Suppressor macrophage treated with lipopolysaccharide for 1 hour (primary cell): Measurements from ENCODE around the gene CRACR2A.

ENCODE experiments used
- DNase-seq, 3 donors: peaks; one replicate each; pipeline ENCODE4 v3.0.0-alpha.2; 2020 to 2022

Gene CRACR2A

DNA sequence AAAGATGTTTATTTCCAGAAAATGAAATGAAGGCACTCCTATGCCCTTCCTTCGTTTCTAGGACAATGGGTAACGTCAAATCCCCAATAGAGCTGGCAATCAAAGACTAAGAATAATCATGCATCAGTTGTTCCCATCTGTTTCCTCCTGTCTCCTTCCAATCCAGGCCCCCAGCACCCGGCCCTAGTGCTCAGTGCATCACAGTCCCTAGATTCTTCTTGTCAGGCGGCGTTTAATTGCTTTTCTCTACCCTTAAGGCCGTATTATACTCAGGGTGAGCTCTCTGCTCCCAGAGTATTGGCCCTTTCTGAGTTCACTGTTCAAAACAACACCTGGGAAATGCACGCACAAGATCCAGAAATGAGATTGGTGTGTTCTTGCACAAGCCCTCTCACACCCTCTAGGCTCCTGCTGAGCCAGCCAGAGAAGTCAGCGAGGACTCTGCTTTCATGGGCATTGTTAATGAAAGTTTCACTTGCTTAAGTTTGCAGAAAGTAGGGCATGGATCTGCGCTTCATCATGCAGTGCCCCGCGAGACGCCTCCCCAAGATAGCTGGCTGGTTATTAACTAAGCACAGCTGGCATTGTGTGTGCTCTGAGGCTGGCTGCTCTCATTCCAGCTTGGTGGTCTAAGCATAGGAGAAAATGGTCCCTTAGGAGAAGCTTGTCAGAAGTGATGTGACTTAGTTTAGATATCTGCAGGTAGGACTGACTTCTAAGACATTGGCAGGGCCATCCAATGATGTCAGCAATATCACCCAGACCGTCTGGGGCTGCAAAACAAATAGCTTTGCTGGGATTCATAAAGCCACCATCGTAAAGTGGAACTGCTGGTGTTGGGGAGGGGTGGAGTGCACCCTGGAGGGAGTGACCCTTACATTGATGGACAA, 28.7 kb downstream of the CRACR2A start:
- no peak for DNase-seq

DNA sequence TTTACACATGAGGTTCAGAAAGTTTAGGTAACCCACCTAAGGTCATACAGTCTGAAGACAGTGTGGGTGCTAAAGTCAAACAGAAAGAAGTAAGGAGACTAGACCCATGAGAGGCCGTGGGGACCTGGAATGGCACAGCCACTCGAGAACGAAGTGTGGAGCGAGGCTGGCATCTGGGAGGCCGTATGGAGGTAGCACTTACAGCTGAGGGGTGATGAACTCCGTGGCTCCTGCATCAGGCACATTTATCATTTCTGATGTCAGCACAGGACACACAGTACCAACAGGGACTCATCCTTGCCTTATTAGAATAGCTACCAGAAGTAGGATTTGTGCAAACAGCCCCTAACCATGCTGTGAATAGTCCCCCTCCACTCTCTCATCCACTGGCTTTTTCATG, 30.5 kb downstream of the CRACR2A start:
- DNase-seq, result no peak

DNA sequence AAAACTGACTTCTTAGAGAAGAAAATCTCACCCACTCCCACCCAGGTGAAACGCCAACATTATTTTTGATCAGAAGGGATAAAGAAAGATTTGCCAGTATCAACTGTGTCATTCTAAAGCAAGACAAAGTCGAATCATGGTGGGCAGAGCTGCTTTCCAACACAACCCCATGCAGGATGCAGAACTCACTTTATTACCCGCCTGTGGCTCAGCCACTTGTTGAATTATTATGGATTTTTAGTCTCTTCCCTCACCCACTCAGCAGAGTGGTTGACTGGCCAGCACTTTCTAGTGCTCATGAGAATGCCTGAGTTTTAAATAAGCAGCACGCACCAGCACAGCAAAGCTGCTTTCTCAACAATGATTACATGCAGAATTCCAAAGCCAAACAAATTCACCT, 32.1 kb downstream of the CRACR2A start:
- no peak for DNase-seq

DNA sequence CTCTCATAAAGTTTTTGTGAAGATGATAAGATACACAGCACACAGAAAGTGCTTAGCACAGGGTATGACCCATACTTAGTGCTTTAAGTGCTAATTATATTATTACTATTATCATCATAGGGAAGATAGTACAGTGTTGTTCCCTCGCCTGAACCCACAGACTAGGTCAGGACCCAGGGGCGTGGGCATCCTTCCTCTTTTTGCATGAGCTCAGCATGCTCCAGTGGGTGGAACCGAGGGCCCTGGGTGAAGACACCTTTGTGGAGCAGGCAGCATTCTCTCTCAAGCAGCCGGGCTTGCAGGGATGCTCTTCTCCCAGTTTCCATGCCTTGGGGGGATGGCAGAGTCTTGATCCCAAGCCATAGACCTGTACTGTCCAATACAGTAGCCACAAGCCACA, 34.8 kb downstream of the CRACR2A start:
- DNase-seq, result peak; percentile 76 to 84 (median 80)

DNA sequence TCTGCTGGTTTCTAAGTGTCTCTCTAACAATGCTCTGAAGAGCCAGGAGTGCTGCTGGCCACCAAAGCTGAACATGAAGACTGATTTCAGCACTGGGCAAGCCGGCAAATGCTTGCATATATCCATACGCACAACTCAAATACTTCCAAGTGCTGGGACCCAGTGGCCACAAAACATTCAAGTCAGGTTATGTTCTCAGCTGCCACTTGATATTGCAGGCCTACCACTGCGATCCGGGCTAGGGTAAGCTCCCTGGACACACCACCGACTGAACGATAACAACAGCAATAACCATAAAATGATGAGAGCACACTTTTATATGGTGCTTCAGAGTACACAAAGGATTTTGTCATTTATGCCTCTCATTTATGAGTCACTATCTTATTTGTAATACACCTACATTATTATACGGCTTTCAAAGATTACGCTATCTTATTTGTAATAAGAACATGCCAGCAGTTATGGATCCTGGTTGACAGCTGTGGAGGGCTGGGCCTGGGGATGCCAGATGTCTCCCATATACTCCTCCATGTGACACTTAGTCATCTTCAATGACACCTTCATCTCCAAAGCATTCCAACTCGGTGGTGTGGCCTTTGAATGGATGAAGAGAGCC, 35.5 kb downstream of the CRACR2A start:
- no peak for DNase-seq

DNA sequence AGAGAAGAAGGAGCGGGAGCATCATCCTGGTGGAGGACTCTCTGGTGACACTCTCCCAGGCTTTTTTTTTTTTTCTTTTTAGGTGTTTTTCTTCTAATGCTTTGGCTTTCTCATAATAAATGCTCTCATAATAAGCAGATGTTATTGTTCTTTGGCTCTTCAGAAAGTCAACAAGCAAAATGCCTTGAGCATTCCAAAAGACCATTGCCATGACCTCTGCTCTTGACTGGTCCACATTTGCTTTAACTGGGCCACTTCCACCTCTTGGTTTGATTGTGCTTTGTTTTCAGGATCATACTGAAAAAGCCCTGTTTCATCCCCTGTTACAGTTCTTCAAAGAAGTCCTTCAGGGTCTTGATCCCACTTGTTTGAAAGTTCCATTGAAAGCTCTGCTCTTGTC, 36.9 kb downstream of the CRACR2A start:
- DNase-seq, result no peak

DNA sequence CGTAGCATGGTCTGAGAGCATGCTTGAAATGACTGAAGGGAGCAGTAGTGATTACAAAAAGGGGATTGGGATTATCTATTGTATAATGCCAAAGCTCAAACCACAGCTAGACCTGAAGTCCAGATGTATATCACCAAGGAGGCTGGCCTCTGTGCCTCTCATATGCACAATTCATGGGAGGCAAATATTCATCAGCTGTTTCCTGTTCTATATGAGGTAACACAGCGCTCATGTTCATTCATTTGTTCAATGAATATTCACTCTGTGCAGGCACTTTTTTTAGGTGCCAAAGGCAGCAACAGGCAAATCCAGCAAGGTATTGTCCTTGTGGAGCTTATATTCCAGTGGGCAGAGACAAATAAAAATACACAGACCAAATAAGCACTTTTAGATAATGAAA, 39.0 kb downstream of the CRACR2A start:
- DNase-seq, result no peak

DNA sequence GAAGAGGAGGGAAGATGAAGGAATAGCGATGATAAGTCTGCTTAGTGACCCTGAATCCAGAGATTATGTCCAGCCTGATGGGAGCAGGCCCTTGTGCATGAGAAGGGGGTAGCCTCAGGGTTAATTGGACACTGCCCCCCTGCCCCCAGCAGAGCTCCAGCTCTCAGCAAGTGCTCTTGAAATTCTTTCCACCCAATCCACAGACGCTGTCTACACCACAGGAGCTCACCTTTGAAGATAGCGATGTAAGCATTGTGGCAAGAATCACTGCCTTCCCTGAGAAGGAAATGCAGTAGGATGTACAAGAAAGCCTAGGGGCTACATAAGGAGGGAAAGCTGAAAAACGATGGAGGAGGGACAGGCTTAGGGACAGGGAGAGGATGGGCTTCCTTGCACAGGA, 39.4 kb downstream of the CRACR2A start:
- no peak for DNase-seq

DNA sequence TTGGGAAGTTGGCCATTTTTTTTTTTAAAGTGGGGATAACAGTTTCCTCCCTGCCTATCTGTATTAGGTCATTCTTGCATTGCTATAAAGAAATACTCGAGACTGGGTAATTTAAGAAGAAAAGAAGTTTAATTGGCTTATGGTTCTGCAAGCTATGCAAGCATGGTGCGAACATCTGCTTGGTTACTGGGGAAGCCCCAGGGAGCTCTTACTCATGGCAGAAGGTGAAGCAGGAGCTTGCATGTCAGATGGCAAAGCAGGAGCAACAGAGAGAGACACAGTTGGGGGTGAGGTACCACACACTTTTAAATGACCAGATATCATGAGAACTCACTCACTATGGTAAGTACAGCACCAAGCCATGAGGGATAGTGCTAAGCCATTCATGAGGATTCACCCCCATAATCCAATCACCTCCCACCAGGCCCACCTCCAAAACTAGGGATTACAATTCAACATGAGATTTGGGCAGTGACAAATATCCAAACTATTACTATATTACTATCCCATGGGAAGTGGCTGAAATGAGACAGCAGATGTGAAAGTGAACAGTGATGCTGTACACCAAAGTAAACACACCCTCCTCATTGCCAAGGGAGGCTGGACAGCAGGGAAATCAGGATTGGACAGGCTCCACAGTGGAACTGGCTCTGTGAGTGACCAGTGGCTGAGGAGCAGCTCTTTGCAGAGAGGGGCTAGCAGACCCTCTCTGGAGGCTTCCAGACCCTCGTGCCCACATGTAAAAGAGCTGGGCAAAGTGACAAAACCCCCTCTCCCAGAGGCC, 40.5 kb downstream of the CRACR2A start:
- DNase-seq, result no peak

DNA sequence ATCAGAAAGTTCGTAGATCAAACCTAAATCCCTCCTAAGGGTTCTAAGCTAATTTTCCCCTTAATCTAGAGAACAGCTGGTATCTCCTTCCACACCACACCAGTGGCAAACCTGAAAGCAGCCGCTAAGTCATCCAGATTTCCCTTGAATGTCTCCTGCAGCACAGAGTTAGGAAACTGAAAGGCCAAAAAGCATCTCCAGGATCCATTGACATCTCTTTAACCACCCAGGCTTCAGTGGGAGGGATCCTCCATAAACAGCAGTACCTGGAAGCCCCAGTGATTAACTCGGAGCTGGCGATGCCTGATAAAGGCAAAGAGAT, 47.6 kb downstream of the CRACR2A start:
- DNase-seq, result no peak

DNA sequence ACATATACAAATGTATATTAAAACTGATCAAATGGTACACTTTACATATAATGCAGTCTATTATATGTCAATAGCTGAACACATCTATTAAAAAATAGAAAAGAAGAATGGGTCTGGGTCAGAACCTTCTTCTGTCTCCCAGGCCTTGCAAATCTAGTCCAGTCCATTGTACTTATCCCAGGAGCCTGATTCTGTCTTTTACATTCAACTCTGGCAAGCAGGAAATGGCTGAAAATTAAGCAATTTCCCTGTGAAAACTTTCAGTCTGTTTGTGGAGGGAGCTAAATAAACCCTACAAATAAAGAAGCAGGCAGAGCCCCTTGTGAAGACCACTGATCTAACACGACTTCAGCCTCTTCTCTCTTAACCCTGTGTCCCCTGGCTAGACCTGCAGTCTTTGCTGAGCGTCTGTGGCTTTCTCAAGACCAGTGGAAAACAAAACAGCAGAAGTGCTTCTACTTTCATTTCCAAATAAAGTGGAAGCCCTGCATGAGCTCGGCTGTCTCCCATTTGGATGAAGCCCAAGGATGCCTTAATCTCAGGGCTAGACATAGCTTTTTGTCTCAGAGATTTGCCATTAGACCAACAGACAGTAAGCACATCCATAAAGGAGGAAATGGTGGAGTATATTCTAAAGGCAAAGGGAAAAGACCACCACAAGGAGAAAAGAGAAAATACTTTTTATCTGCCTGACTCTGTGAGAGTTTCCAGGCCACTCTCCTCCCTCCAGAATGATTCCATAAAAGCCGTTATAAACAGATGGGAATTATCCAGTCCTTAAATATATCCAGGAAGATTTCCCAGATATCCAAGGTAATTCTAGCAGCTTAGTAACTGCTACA, 48.2 kb downstream of the CRACR2A start:
- peak; percentile 28 to 47 (median 40) for DNase-seq

DNA sequence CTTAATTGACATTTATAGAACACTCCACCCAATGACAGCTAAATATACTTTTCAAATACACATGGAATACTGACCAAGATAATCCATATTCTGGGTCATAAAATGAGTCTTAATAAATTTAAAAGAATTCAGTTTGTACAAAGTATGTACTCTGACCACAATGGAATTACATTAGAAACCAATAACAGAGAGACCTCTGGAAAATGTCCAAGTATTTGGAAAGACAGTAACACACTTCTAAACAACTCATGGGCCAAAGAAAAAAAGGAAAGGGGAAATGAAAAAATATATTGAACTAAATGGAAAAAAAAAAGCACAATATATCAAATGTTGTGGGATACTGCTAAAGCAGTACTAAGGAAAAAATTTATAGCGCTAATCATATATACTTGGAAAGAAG, 52.0 kb downstream of the CRACR2A start:
- no peak for DNase-seq

DNA sequence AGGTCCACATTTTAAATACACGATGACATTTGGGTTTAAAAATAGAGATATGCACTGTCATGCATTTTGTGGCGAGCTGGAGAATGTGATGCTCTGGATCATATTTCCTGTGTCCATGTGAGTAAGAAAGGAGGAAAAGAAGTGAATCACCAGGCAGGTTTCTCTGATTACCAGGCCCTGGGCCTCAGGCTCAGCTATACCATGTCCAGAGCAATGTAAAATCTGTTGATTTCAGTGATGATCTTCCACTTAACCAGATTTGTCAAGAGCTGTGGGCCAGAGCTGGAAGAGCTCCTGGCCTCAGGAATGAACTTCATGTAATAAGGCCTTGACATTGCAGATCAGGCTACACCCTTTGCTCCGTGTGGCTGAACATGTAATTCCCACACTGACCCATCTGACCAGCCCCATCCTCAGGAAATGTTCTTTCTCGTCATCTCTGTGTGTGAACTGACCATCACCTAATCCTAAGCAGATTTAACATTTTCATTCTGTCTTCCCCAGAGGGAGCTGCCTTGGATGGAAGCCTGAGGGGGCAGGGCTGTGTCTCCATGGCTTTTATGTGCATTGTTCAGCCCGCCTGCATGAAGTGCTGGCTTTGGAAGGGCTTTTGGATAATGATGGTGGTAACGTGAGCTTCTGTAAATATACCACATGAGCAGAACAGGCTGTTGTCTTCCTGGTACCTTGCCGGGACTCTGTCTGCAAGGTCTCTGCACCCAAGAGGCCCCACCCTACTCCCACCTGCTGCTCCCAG, 54.5 kb downstream of the CRACR2A start:
- peak in 1 of 3 donors; percentile 21 for DNase-seq

DNA sequence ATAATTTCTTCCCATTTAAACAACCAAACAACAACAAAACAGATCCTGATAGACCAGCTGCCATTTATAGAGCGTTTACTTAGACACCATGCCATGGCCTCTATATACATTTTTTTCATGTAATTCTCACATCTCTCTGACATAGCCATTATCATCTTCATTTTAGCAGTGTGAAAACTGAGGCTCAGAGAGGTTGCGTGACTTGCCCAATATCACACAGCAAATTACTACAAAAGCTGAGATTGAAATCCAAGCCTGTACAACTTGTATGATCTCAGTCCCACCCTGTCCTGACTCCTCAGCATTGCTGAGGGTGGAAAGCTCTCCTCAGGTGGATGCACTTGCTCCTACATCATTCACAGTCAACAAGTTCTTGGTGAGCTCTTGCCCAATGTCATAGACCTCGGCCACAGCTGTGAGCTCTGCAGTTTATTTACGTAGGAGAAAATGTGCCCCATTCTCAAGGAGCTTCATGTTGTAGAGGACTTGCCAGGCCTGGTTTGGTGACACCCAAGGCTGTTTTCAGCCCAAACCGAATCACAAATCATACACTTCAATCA, 55.5 kb downstream of the CRACR2A start:
- no peak for DNase-seq

DNA sequence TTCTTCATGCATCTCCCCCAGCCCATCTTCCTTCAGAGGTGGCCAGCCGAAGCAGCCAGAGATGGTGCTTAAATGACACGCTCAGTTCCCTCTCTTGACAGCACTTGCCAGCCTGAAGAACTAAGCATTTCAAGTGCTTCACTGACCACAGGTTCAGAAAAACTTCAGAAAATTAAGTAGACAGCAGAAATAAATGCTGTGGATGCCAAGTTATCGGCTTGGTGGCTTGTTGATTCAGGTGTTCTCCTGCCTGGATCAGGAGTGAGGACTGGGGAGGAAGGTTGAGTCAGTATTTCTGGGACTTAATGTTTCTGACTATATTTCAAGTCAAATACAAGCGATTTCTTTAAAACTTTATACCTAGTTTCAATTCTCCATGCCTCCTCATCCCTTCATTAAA, 58.2 kb downstream of the CRACR2A start:
- DNase-seq, result no peak

DNA sequence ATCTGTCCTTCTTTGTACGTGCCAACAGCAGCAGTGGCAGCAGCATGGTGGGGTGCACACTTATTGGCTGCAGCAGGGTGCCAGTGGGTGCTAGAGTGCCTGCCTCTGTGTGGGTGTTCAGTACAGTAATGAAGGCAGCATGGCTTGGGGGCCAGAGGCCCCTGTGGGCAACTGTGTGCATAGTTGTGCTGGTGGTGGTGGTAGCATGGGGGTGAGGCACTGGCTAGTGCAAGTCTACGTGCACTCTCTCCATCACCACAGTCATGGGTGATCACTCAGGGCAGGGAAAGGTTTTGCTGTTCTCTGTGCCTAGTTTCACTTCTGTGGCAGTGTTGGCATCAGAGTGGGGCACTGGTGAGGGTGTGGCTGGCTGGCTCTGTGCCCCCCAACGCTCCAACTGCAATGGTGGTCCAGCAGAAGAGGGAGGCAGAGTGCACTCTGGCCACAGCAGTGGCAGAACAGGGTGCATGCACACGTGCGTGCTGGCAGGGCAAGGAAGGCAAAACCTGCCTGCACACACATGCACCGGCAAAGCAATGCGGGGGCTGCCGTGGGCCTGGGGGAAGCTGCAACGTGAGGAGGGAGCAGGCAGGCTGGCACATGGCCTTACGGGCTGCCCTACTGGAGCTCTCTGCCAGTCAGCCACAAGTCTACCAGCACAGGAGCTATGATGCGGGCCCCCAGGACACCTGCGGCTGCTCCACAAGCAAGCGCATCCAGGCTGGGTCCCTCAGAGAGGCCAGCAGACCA, 60.1 kb downstream of the CRACR2A start:
- DNase-seq, result no peak

DNA sequence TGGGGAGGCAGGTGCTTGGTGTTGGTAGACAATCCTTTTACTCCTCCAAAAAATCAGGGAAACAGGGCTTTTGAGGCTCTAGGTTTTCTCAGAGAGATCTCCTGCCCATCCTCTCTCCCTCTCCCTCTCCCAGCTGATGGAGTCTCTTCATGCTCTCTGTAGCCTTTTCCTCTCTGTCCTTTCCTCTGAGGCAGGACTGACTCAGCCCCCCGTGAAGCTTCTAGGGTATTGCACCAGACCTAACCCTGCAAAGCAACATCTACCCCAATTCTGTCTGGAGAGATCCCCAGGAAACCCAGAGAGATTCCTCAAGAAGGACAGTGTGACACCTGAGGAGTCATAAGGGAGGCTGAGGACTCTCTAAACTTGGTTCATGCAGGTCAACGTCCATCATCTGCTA, 66.4 kb downstream of the CRACR2A start:
- DNase-seq, result no peak

DNA sequence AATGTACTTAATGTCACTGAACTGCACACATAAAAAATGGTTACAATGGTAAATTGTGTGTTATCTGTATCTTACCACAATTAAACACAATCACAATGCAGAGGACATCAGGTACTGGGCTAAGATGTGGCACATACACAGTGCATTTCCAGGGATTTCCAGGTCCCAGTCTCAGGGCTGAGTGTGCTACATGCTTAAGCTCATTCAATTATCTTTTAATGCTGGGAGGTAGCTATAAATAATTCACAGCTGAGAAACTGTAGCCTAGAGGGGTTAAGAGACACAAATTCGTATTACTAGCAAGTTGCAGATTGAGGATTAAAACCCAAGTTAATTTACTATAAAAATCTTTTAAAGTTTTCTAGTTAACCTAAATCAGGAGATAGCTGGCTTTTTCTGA, 67.1 kb downstream of the CRACR2A start:
- DNase-seq, result no peak

DNA sequence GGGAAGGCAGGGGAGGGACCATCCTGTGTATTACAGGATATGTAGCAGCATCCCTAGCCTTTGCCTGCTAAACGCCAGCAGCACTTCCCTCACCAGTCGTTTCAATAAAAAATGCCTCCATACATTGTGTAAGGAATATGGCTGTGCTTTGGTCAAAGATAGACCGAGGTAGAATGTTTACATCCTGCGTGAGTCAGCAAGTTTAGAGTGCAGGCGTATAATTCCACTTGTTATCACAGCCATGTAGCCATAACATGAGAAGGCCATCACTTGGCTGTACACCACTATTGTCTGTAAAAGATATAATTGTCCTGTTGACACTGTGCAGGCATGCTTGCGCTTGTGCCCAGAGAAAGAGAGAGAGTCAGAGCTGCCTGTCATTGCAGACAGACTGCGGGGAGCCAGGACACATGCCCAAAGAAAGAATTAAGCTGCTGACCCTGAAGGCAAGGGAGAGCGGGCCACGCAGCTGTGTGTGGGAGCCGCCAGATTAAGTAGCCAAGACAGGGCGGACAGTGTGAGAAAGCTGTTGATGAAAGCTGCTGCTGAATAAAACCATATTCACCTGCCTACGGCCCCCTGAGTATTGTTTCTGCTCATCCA, 68.4 kb downstream of the CRACR2A start:
- no peak for DNase-seq

DNA sequence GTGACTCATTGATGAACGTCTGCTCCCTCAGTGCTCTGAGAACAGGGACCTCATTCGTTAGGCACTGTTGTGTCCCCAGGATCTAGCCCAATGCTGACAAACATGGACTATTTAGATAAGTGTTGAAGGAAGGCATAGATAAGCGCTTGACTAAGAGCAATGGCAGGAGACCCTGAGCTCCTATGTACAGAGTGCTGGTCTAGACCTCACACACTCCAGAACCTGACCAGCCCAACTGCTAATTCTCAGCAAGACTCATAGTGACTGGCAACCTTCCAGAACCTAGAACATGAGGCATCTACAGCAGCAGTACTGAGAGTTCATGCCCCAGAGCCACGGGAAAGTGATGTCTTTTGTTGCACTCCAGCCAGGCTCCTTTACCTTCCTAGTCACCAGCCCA, 69.2 kb downstream of the CRACR2A start:
- DNase-seq, result no peak

DNA sequence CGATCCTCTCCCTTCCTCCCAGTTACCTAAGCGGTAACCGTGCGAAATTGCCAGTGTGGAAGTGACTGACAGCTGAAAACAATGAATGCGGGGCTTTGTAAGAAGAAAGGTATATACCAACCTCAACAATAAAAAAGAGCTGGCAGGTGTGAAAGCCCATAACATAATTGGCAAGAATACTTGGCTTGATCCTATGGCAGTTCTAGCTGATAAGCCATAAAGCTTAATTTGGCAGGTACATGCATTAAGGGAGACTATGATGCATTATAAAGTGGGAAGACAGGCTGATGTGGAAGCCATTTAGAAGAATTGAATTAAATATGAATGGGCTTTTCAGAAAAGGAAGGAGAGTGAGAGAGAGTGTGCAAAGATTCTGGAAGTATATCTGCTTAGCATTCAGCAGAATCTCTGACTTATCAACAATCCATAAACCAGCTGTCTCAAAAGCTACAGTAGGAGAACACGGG, 71.3 kb downstream of the CRACR2A start:
- no peak for DNase-seq
